HepG2 (cell line): ENCODE data around the gene HMCN2.

ENCODE experiments used
- HOXD1 ChIP-seq: sonication (generic); formaldehyde crosslinking; IDR thresholded peaks from 2 replicates; pipeline ENCODE4 v1.5.0; 2020; ENCODE audit warnings: missing genetic modification reagents
- KDM5A ChIP-seq: fragments of 200-600 bp; sonication (generic); IDR thresholded peaks from 2 replicates; pipeline ENCODE4 v1.7.0; 2018; ENCODE audit warnings: antibody characterized with exemption, mild to moderate bottlenecking, low read length, borderline replicate concordance
- MIER3 ChIP-seq: IDR thresholded peaks from 2 replicates; pipeline ENCODE4 v1.6.1; 2016; ENCODE audit warnings: missing compliant biosample characterization, borderline replicate concordance
- MLX ChIP-seq: IDR thresholded peaks from 2 replicates; pipeline ENCODE4 v1.6.1; 2016
- NR2C2 ChIP-seq: sonication (generic); formaldehyde crosslinking; IDR thresholded peaks from 2 replicates; pipeline ENCODE4 v1.4.0; 2020; ENCODE audit warnings: missing genetic modification reagents, mild to moderate bottlenecking, moderate library complexity, borderline replicate concordance
- PAWR ChIP-seq: sonication (generic); formaldehyde crosslinking; IDR thresholded peaks from 2 replicates; pipeline ENCODE4 v1.4.0; 2020; ENCODE audit warnings: missing genetic modification reagents, mild to moderate bottlenecking, borderline replicate concordance
- POLR2A ChIP-seq, 2 experiments: IDR thresholded peaks; 2 replicates each; pipeline ENCODE4 v1.6.1; 2011; ENCODE audit warnings: low read depth in 2 of 2, low read length in 2 of 2, mild to moderate bottlenecking in 1 of 2, moderate library complexity in 1 of 2; ENCODE audit not compliant: insufficient read depth in 1 of 2
- SMAD9 ChIP-seq: sonication (generic); formaldehyde crosslinking; IDR thresholded peaks from 2 replicates; pipeline ENCODE4 v1.5.1; 2020; ENCODE audit warnings: mild to moderate bottlenecking, missing genetic modification reagents
- SMARCE1 ChIP-seq: fragments of 450-650 bp; IDR thresholded peaks from 2 replicates; pipeline ENCODE4 v1.6.1; 2017; ENCODE audit warnings: borderline replicate concordance
- TF ChIP-seq, protein P1 (sequence below): IDR thresholded peaks from 2 replicates; pipeline ENCODE4 v1.6.1; 2016; ENCODE audit warnings: missing compliant biosample characterization, missing genetic modification reagents, borderline replicate concordance
- TF ChIP-seq, protein P2 (sequence below): sonication (generic); formaldehyde crosslinking; IDR thresholded peaks from 2 replicates; pipeline ENCODE4 v1.9.0; 2021; ENCODE audit warnings: missing genetic modification reagents, mild to moderate bottlenecking, borderline replicate concordance
- TF ChIP-seq, protein P3 (sequence below): sonication (generic); formaldehyde crosslinking; IDR thresholded peaks from 2 replicates; pipeline ENCODE4 v1.5.0; 2020; ENCODE audit warnings: mild to moderate bottlenecking, missing genetic modification reagents, moderate library complexity

GRCh38 chr9:130402645-130403440 is 137.3 kb downstream of the HMCN2 start:
- TF ChIP-seq MLX (CRISPR knock-in tag) = no peak
- TF ChIP-seq, protein P1, sequence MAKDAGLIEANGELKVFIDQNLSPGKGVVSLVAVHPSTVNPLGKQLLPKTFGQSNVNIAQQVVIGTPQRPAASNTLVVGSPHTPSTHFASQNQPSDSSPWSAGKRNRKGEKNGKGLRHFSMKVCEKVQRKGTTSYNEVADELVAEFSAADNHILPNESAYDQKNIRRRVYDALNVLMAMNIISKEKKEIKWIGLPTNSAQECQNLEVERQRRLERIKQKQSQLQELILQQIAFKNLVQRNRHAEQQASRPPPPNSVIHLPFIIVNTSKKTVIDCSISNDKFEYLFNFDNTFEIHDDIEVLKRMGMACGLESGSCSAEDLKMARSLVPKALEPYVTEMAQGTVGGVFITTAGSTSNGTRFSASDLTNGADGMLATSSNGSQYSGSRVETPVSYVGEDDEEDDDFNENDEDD (CRISPR knock-in tag) = no peak
- no peak for TF ChIP-seq KDM5A
- no peak for TF ChIP-seq POLR2A (IDR thresholded peaks at IDR 0.05; ENCODE audit: insufficient read depth in 1 of 2, low read depth in 2 of 2, low read length in 2 of 2)
- no peak for TF ChIP-seq NR2C2 (CRISPR knock-in tag)
- no peak for TF ChIP-seq SMARCE1
- no peak for TF ChIP-seq PAWR (CRISPR knock-in tag)
- no peak for TF ChIP-seq SMAD9 (CRISPR knock-in tag)
- TF ChIP-seq MIER3 = no peak
- TF ChIP-seq, protein P2, sequence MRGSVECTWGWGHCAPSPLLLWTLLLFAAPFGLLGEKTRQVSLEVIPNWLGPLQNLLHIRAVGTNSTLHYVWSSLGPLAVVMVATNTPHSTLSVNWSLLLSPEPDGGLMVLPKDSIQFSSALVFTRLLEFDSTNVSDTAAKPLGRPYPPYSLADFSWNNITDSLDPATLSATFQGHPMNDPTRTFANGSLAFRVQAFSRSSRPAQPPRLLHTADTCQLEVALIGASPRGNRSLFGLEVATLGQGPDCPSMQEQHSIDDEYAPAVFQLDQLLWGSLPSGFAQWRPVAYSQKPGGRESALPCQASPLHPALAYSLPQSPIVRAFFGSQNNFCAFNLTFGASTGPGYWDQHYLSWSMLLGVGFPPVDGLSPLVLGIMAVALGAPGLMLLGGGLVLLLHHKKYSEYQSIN (CRISPR knock-in tag) = no peak
- TF ChIP-seq, protein P3, sequence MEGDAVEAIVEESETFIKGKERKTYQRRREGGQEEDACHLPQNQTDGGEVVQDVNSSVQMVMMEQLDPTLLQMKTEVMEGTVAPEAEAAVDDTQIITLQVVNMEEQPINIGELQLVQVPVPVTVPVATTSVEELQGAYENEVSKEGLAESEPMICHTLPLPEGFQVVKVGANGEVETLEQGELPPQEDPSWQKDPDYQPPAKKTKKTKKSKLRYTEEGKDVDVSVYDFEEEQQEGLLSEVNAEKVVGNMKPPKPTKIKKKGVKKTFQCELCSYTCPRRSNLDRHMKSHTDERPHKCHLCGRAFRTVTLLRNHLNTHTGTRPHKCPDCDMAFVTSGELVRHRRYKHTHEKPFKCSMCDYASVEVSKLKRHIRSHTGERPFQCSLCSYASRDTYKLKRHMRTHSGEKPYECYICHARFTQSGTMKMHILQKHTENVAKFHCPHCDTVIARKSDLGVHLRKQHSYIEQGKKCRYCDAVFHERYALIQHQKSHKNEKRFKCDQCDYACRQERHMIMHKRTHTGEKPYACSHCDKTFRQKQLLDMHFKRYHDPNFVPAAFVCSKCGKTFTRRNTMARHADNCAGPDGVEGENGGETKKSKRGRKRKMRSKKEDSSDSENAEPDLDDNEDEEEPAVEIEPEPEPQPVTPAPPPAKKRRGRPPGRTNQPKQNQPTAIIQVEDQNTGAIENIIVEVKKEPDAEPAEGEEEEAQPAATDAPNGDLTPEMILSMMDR (CRISPR knock-in tag) = no peak
- TF ChIP-seq HOXD1 (CRISPR knock-in tag) = no peak
